DOHH2 (cell line): ENCODE measurements around the gene FAM151A.

Source experiments
- H3F3A ChIP-seq: fragments of 200-600 bp; sonication (generic), shearing (Covaris generic); 2 replicates; pipeline ENCODE4 v1.6.0; 2016; ENCODE audit warnings: antibody characterized with exemption, mild to moderate bottlenecking; ENCODE audit not compliant: control insufficient read depth, insufficient read depth
- H3K27ac ChIP-seq: fragments of 200-600 bp; sonication (generic); 2 replicates; pipeline ENCODE4 v1.5.1; 2014; ENCODE audit warnings: low read depth, mild to moderate bottlenecking, low read length, moderate library complexity
- H3K27me3 ChIP-seq: fragments of 200-600 bp; sonication (generic); 2 replicates; pipeline ENCODE4 v1.6.1; 2014; ENCODE audit warnings: mild to moderate bottlenecking, low read length, mixed read lengths; ENCODE audit not compliant: control insufficient read depth
- H3K36me3 ChIP-seq: fragments of 200-600 bp; sonication (generic); 2 replicates; pipeline ENCODE4 v1.6.1; 2014; ENCODE audit warnings: mild to moderate bottlenecking, low read length, moderate library complexity, mixed read lengths; ENCODE audit not compliant: control insufficient read depth
- H3K4me1 ChIP-seq: fragments of 200-600 bp; sonication (generic); 2 replicates; pipeline ENCODE4 v1.6.1; 2014; ENCODE audit warnings: mild to moderate bottlenecking, low read length, mixed read lengths; ENCODE audit not compliant: control insufficient read depth
- H3K4me2 ChIP-seq: fragments of 200-600 bp; sonication (generic); 2 replicates; pipeline ENCODE4 v1.6.0; 2014; ENCODE audit warnings: mild to moderate bottlenecking, low read length, moderate library complexity
- H3K4me3 ChIP-seq: fragments of 200-600 bp; sonication (generic); 2 replicates; pipeline ENCODE4 v1.5.1; 2014; ENCODE audit warnings: mild to moderate bottlenecking, low read length, mixed read lengths
- H3K79me2 ChIP-seq: fragments of 200-600 bp; sonication (generic); 2 replicates; pipeline ENCODE4 v1.6.1; 2014; ENCODE audit warnings: mild to moderate bottlenecking, low read length, mixed read lengths; ENCODE audit not compliant: control insufficient read depth
- H3K9me2 ChIP-seq: fragments of 200-600 bp; sonication (generic); replicated peaks from 2 replicates; pipeline ENCODE4 v1.6.1; 2014; ENCODE audit warnings: mild to moderate bottlenecking, low read length, mixed read lengths; ENCODE audit not compliant: control insufficient read depth
- H3K9me3 ChIP-seq: fragments of 200-600 bp; sonication (generic); 2 replicates; pipeline ENCODE4 v1.6.1; 2014; ENCODE audit warnings: antibody characterized with exemption, low read length, mixed read lengths; ENCODE audit not compliant: control insufficient read depth, insufficient read depth
- H4K20me1 ChIP-seq: fragments of 200-600 bp; sonication (generic); 2 replicates; pipeline ENCODE4 v1.6.0; 2014; ENCODE audit warnings: low read depth, mild to moderate bottlenecking, antibody characterized with exemption, low read length, moderate library complexity; ENCODE audit not compliant: control insufficient read depth, insufficient read depth
- EZH2phosphoT487 ChIP-seq: fragments of 200-600 bp; sonication (generic); IDR thresholded peaks from 2 replicates; pipeline ENCODE4 v1.6.1; 2017; ENCODE audit warnings: borderline replicate concordance, mild to moderate bottlenecking, antibody characterized with exemption, low read length, moderate library complexity, mixed read lengths
- TF ChIP-seq, protein P1 (sequence below): fragments of 200-600 bp; sonication (generic); IDR thresholded peaks from one replicate; pipeline ENCODE4 v1.5.1; 2014; ENCODE audit warnings: antibody characterized with exemption, mild to moderate bottlenecking, low read depth, low read length; ENCODE audit not compliant: poor library complexity, severe bottlenecking

Gene FAM151A

DNA sequence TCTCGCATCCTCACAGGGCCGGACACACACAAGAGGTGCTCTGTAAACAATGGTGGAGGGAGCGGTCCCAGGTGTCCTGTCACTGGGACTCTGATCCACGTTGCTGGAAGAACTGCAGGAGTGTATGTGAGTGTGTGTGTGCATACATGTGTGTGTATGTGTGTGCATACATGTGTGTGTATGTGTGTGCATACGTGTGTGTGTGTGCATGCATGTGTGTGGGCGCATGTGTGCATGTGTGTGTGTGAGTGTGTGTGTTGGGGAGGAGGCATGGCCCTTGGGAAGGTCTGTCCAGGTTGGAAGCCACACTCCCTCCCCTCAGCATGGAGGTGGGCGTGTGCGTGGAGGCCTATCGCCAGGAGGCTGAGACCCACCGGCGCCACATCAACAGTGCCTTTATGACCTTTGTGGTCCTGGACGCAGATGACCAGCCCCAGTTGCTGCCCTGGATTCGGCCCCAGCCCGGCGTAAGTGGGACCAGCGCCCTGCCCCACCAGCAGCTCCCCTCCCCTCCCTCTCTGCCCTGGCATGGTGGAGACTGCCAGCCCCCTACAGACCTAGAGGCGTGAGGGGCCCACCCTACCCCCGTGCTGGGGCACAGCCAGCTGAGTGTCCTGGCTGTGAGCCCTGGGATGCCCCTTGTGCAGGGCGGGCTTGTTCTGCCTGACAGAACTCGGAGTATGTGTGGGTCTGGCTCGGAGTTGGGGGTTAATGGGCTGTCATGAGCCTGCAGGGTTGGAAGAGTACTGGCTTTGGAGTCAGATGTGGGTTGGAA, 22.2 kb downstream of the FAM151A start:
- no peaks in the 10 kb centered on the region for H3F3A ChIP-seq
- no peak overlapping the region for H3K4me3 ChIP-seq
- no peak for TF ChIP-seq EZH2phosphoT487
- TF ChIP-seq, protein P1, sequence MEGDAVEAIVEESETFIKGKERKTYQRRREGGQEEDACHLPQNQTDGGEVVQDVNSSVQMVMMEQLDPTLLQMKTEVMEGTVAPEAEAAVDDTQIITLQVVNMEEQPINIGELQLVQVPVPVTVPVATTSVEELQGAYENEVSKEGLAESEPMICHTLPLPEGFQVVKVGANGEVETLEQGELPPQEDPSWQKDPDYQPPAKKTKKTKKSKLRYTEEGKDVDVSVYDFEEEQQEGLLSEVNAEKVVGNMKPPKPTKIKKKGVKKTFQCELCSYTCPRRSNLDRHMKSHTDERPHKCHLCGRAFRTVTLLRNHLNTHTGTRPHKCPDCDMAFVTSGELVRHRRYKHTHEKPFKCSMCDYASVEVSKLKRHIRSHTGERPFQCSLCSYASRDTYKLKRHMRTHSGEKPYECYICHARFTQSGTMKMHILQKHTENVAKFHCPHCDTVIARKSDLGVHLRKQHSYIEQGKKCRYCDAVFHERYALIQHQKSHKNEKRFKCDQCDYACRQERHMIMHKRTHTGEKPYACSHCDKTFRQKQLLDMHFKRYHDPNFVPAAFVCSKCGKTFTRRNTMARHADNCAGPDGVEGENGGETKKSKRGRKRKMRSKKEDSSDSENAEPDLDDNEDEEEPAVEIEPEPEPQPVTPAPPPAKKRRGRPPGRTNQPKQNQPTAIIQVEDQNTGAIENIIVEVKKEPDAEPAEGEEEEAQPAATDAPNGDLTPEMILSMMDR = no peak
- H3K9me3 ChIP-seq = no peaks in the 10 kb centered on the region
- H3K9me2 ChIP-seq = no peaks in the 10 kb centered on the region
- no peaks in the 10 kb centered on the region for H3K79me2 ChIP-seq
- H3K4me1 ChIP-seq = no peaks in the 10 kb centered on the region; the same call in 1 of the 2 replicates
- no peak overlapping the region for H3K27ac ChIP-seq
- no peaks in the 10 kb centered on the region for H3K36me3 ChIP-seq
- no peaks in the 10 kb centered on the region for H3K27me3 ChIP-seq
- no peaks in the 10 kb centered on the region for H4K20me1 ChIP-seq
- no peak overlapping the region for H3K4me2 ChIP-seq

DNA sequence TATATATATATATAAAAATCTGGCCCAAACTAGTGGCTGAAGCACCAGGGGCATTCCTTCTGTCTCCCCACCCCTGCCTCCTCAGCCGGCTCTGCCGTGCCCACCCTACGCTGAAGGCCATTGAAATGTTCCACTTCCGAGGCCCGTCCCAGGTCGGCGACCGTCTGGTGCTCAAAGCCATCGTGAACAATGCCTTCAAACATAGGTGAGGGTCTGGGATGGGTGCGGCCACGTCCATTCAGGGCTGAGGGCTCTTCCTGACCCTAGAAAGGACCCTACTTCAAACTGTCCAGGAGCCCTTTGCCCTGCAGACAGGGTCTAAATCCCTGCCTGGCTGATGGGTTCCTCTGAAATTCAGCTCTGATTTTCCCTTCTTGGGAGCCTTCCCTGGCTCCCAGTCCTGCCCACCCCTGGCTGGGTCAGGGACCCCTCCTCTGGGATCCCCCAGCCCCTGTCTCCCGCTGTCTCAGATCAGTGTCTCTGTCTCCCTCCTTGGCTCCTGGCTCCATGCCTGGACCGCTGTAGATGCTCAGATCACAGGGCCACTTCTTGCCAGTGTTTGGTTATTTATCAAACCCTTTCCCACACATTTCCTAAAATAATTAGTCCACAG, 24.0 kb downstream of the FAM151A start:
- Histone ChIP-seq H3K36me3 (no peaks in the 10 kb centered on the region), H3K4me3 (no peak overlapping the region), H3K79me2 (no peaks in the 10 kb centered on the region), H4K20me1 (no peaks in the 10 kb centered on the region), H3K27me3 (no peaks in the 10 kb centered on the region), H3F3A (no peaks in the 10 kb centered on the region), H3K4me1 (no peaks in the 10 kb centered on the region; the same call in 1 of the 2 replicates), H3K4me2 (no peak overlapping the region), H3K9me3 (no peaks in the 10 kb centered on the region), H3K9me2 (no peaks in the 10 kb centered on the region), H3K27ac (no peak overlapping the region)
- TF ChIP-seq, protein P1 = no peak
- TF ChIP-seq EZH2phosphoT487 = no peak

DNA sequence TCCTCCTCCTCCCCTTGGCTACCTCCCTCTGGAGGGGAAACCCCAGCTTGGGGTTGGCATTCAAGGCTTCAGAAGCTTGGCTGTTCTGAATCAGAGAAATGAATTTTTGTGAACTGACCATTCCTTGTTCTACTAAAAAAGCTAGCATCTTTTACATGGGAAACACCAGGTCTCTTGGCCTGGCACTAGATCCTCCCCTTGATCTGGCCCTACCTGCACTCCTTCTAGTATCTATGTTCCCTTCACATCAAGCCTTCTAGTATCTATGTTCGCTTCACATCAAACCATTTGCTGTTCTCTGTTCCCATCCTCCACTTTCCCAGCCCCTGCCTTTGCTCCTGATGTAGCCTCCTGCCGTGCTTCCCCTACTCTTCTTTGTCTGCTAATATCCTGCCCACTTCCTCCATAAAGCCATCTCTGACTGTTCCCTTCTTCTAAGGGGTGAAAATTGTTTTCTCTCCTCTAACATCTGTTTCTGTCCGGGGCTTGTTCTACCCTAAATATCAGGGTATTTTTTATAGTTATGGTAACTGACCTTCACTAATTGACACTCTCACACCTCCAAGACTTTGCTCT, 25.8 kb downstream of the FAM151A start:
- H3K27me3 ChIP-seq = no peaks in the 10 kb centered on the region
- no peak for TF ChIP-seq EZH2phosphoT487
- TF ChIP-seq, protein P1 = no peak
- no peak overlapping the region for H3K4me2 ChIP-seq
- H3K79me2 ChIP-seq = no peaks in the 10 kb centered on the region
- H3K9me2 ChIP-seq = no peaks in the 10 kb centered on the region
- H3K4me1 ChIP-seq = no peaks in the 10 kb centered on the region
- no peak overlapping the region for H3K4me3 ChIP-seq
- no peak overlapping the region for H3K27ac ChIP-seq
- H3F3A ChIP-seq = no peaks in the 10 kb centered on the region
- H3K9me3 ChIP-seq = no peaks in the 10 kb centered on the region
- H4K20me1 ChIP-seq = no peaks in the 10 kb centered on the region
- H3K36me3 ChIP-seq = no peaks in the 10 kb centered on the region
